RWPE2 (cell line): ENCODE data around the gene PKN1.

Source experiments
- ATAC-seq: fragments of 200-7000 bp; cut with Tn5 transposase; 3 replicates; pipeline ENCODE4 v1.9.1; 2021; ENCODE audit warnings: low read depth
- DNase-seq: peaks from one replicate; pipeline ENCODE4 v3.0.0-alpha.2; 2020; ENCODE audit warnings: low spot score
- H3K27ac ChIP-seq: fragments of 450-650 bp; 2 replicates; pipeline ENCODE4 v1.5.1; 2017; ENCODE audit warnings: mild to moderate bottlenecking; ENCODE audit not compliant: poor library complexity, severe bottlenecking
- H3K27me3 ChIP-seq: fragments of 250-450 bp; sonication (Bioruptor Pico); 2 replicates; pipeline ENCODE4 v1.5.1; 2021; ENCODE audit warnings: mild to moderate bottlenecking, moderate library complexity; ENCODE audit not compliant: insufficient read depth, poor library complexity, severe bottlenecking
- H3K36me3 ChIP-seq: fragments of 250-450 bp; sonication (Bioruptor Pico); 2 replicates; pipeline ENCODE4 v1.5.1; 2020; ENCODE audit warnings: low read depth, mild to moderate bottlenecking, moderate library complexity
- H3K4me1 ChIP-seq: fragments of 250-450 bp; sonication (Bioruptor Pico); 2 replicates; pipeline ENCODE4 v1.5.1; 2021; ENCODE audit warnings: mild to moderate bottlenecking, moderate library complexity; ENCODE audit not compliant: insufficient read depth, poor library complexity, severe bottlenecking
- H3K4me3 ChIP-seq: fragments of 250-450 bp; sonication (Bioruptor Pico); 2 replicates; pipeline ENCODE4 v1.5.1; 2021; ENCODE audit warnings: mild to moderate bottlenecking, moderate library complexity; ENCODE audit not compliant: severe bottlenecking
- H3K9me3 ChIP-seq: fragments of 250-450 bp; sonication (Bioruptor Pico); 2 replicates; pipeline ENCODE4 v1.5.1; 2021; ENCODE audit warnings: mild to moderate bottlenecking, moderate library complexity; ENCODE audit not compliant: severe bottlenecking
- CTCF ChIP-seq: fragments of 450-650 bp; IDR thresholded peaks from one replicate; pipeline ENCODE4 v1.5.1; 2017; ENCODE audit warnings: mild to moderate bottlenecking, moderate library complexity; ENCODE audit not compliant: poor library complexity, severe bottlenecking

The PKN1 gene

DNA sequence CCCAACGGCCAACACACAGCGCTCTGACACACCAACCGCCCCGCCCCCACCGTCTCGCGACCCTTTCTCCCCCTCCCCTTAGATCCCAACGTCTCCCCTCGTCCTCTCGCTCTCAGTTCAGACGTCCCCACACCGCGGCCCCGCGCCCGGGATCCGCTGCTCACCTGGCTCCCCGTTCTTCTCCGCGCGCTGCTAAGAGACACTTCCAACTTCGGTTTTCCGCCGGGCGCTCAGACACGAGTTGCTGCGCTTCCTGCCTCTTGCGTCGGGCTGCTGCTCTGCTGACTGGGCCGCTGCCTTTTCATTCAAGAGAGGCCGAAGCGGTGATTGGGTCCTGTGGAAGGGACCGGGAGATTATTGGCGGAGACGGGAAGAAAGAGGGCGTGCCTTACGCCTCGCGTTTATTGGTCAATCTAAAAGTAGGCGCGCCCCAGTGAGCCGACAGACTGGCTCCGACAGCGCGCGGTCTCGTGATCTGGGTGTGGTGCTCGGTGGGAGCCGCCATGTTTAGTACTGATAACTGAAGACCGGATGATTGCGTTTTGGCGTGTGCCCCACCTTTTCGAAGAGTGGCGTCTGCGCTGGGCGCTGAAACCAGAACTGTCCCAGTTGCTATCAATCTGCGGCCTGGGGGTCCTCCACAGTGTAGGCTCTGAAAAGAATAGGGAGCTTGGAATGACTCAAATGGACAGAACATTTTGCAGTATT lies 13.8 kb upstream of the PKN1 start, which contains the start of gene DDX39A:
TSS of gene DDX39A (minus strand) at position 236 of the 708 bp plus-strand sequence. CDS start 6,121 bp downstream, outside the sequence.
- no peaks in the 10 kb centered on the region for H3K27me3 ChIP-seq

DNA sequence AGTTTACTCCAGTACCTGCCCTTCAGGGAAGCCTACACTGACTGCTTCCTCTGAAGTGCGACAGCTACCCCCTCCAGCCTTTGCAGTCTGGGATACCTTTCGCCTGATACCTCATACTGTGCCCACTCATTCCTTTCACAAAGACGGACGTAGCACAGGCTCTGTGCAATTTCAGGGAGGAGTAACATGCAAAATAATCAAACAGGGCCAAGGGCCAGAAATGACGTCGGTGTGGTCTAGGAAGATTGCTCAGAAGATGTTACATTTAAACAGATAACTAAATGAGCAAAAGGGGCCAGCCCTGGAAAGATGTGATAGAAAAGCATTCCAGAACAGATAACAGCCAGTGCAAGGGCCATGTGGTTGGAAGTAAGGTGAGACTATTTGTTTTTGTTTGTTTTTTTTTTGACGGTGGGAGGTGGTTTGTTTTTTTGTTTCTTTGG lies 7.4 kb upstream of the PKN1 start:
- no peak overlapping the region for H3K27ac ChIP-seq
- DNase-seq (no peak), ATAC-seq (no peak)
- no peaks in the 10 kb centered on the region for H3K4me1 ChIP-seq
- H3K4me3 ChIP-seq: no peak overlapping the region
- H3K9me3 ChIP-seq: no peaks in the 10 kb centered on the region
- H3K27me3 ChIP-seq: no peaks in the 10 kb centered on the region
- TF ChIP-seq CTCF: no peak
- H3K36me3 ChIP-seq: no peaks in the 10 kb centered on the region

More for the DNA sequence above, 13.8 kb upstream of the PKN1 start, which contains the start of gene DDX39A:
- DNase-seq (peak; percentile 99), ATAC-seq (peak; percentile 99)
- Histone ChIP-seq H3K27ac (peak within 1 kb of the TSS; percentile 65), H3K4me1 (peaks cover 15% of the 10 kb centered on the region), H3K4me3 (peak within 1 kb of the TSS; percentile 86), H3K36me3 (peaks cover 36% of the 10 kb centered on the region), H3K9me3 (no peaks in the 10 kb centered on the region)
- TF ChIP-seq CTCF: no peak

- DNase-seq (no peak), ATAC-seq (no peak)
- Histone ChIP-seq H3K36me3 (no peaks in the 10 kb centered on the region), H3K4me1 (no peaks in the 10 kb centered on the region), H3K27me3 (no peaks in the 10 kb centered on the region), H3K9me3 (no peaks in the 10 kb centered on the region), H3K27ac (no peak overlapping the region), H3K4me3 (no peak overlapping the region)
- no peak for TF ChIP-seq CTCF
Observed at GRCh38 chr19:14427461-14427860, 5.6 kb upstream of the PKN1 start.

- no peak for DNase-seq
- Histone ChIP-seq H3K4me1 (no peaks in the 10 kb centered on the region), H3K9me3 (no peaks in the 10 kb centered on the region), H3K27ac (no peak overlapping the region), H3K4me3 (no peak overlapping the region), H3K27me3 (no peaks in the 10 kb centered on the region), H3K36me3 (no peaks in the 10 kb centered on the region)
- no peak for TF ChIP-seq CTCF
- no peak for ATAC-seq
Observed at GRCh38 chr19:14428882-14429416, 4.2 kb upstream of the PKN1 start.

- no peak for TF ChIP-seq CTCF
- H3K4me1 ChIP-seq: peaks cover 10% of the 10 kb centered on the region
- no peaks in the 10 kb centered on the region for H3K27me3 ChIP-seq
- peaks cover 4% of the 10 kb centered on the region; the same call in 1 of the 2 replicates for H3K36me3 ChIP-seq
- H3K27ac ChIP-seq: no peak overlapping the region
- H3K9me3 ChIP-seq: no peaks in the 10 kb centered on the region
- no peak overlapping the region for H3K4me3 ChIP-seq
- ATAC-seq (no peak), DNase-seq (no peak)
Observed at GRCh38 chr19:14430712-14431111, 2.4 kb upstream of the PKN1 start.
